Vagina (tissue), 2 donors: ENCODE data around the gene PRR20E.

ENCODE experiments used
- CTCF ChIP-seq, 3 experiments: fragments of 450-650 bp in 2 of 3; fragments of 200-600 bp in 1 of 3; sonication (generic) in 1 of 3; IDR thresholded peaks; one replicate each; pipeline ENCODE4 v1.5.1; 2017 to 2019; ENCODE audit warnings: antibody characterized with exemption in 3 of 3, mild to moderate bottlenecking in 2 of 3, moderate library complexity in 2 of 3
- POLR2A ChIP-seq, 2 donors: fragments of 450-650 bp; IDR thresholded peaks; one replicate each; pipeline ENCODE4 v1.6.1; 2017; ENCODE audit warnings: antibody characterized with exemption in 2 of 2, mild to moderate bottlenecking in 2 of 2, moderate library complexity in 2 of 2
- POLR2AphosphoS5 ChIP-seq, 2 donors: sonication (generic); formaldehyde crosslinking; IDR thresholded peaks; one replicate each; pipeline ENCODE4 v1.9.0; 2017; ENCODE audit warnings: antibody characterized with exemption in 2 of 2, mild to moderate bottlenecking in 2 of 2, low read depth in 1 of 2; ENCODE audit not compliant: insufficient read depth in 1 of 2

- TF ChIP-seq POLR2A (IDR thresholded peaks at IDR 0.05): no peak
- no peak for TF ChIP-seq CTCF (IDR thresholded peaks at IDR 0.05)
- TF ChIP-seq POLR2AphosphoS5 (IDR thresholded peaks at IDR 0.05; ENCODE audit: insufficient read depth in 1 of 2, low read depth in 1 of 2): no peak
These were observed 24.7 kb downstream of the PRR20E start for GRCh38 chr13:57191667-57192066.
